ENCODE results near the gene ANKRD39. TPM values are rescaled to one million over a fixed set of nuclear protein-coding genes. Genes with fewer than 3 reads are reported as not detected.

ANKRD39 gene
- total RNA-seq, 2 donors from 2014 or later: 8.4 to 18.0 TPM

- Histone ChIP-seq H3K9me3 (no peaks in the 10 kb centered on the region), H3K36me3 (peaks cover 26% of the 10 kb centered on the region), H3K27me3 (replicated peaks; ENCODE audit: insufficient read depth) (no peaks in the 10 kb centered on the region), H3K27ac (no peak overlapping the region), H3K4me3 (no peak overlapping the region), H3K4me1 (ENCODE audit: control insufficient read depth in 1 of 2, low read depth in 2 of 2) (peaks cover 18 to 35% of the 10 kb centered on the region in 2 donors)
- no peak for TF ChIP-seq CTCF (IDR thresholded peaks at IDR 0.05)
- no peak for DNase-seq (ENCODE audit: low spot score)
- no peak for ATAC-seq (ENCODE audit: insufficient number of reproducible peaks, low FRiP score, low read depth)
These were observed 34.6 kb downstream of the ANKRD39 start for GRCh38 chr2:96823198-96823597.

GRCh38 chr2:96822786-96823185 lies 35.0 kb downstream of the ANKRD39 start:
- peaks cover 22 to 39% of the 10 kb centered on the region in 2 donors for H3K4me1 ChIP-seq (ENCODE audit: control insufficient read depth in 1 of 2, low read depth in 2 of 2)
- H3K27me3 ChIP-seq (replicated peaks; ENCODE audit: insufficient read depth): no peaks in the 10 kb centered on the region
- no peaks in the 10 kb centered on the region for H3K9me3 ChIP-seq
- no peak for TF ChIP-seq CTCF (IDR thresholded peaks at IDR 0.05)
- H3K36me3 ChIP-seq: peaks cover 22% of the 10 kb centered on the region
- ATAC-seq (ENCODE audit: insufficient number of reproducible peaks, low FRiP score, low read depth) (no peak), DNase-seq (ENCODE audit: low spot score) (no peak)
- H3K27ac ChIP-seq: no peak overlapping the region
- no peak overlapping the region for H3K4me3 ChIP-seq

- no peaks in the 10 kb centered on the region for H3K27me3 ChIP-seq (replicated peaks; ENCODE audit: insufficient read depth)
- H3K36me3 ChIP-seq: peaks cover 12% of the 10 kb centered on the region
- no peaks in the 10 kb centered on the region for H3K9me3 ChIP-seq
- no peak overlapping the region for H3K27ac ChIP-seq
- no peak overlapping the region for H3K4me3 ChIP-seq
- H3K4me1 ChIP-seq (ENCODE audit: control insufficient read depth in 1 of 2, low read depth in 2 of 2): peaks cover 28 to 47% of the 10 kb centered on the region in 2 donors
- TF ChIP-seq CTCF (IDR thresholded peaks at IDR 0.05): no peak
- DNase-seq (ENCODE audit: low spot score) (no peak), ATAC-seq (ENCODE audit: insufficient number of reproducible peaks, low FRiP score, low read depth) (no peak)
These were observed 36.6 kb downstream of the ANKRD39 start for GRCh38 chr2:96821113-96821675.

GRCh38 chr2:96819876-96820511 lies 37.8 kb downstream of the ANKRD39 start:
- DNase-seq (ENCODE audit: low spot score) (no peak), ATAC-seq (ENCODE audit: insufficient number of reproducible peaks, low FRiP score, low read depth) (no peak)
- Histone ChIP-seq H3K4me3 (no peak overlapping the region), H3K36me3 (peaks cover 6% of the 10 kb centered on the region), H3K9me3 (no peaks in the 10 kb centered on the region), H3K27ac (no peak overlapping the region), H3K4me1 (ENCODE audit: control insufficient read depth in 1 of 2, low read depth in 2 of 2) (peaks cover 28 to 51% of the 10 kb centered on the region in 2 donors), H3K27me3 (replicated peaks; ENCODE audit: insufficient read depth) (no peaks in the 10 kb centered on the region)
- no peak for TF ChIP-seq CTCF (IDR thresholded peaks at IDR 0.05)

- no peaks in the 10 kb centered on the region for H3K9me3 ChIP-seq
- H3K27ac ChIP-seq: no peak overlapping the region
- no peaks in the 10 kb centered on the region for H3K36me3 ChIP-seq
- peaks cover 28 to 50% of the 10 kb centered on the region in 2 donors for H3K4me1 ChIP-seq (ENCODE audit: control insufficient read depth in 1 of 2, low read depth in 2 of 2)
- ATAC-seq (ENCODE audit: insufficient number of reproducible peaks, low FRiP score, low read depth) (no peak), DNase-seq (ENCODE audit: low spot score) (no peak)
- H3K4me3 ChIP-seq: peak overlapping the region; percentile 29
- TF ChIP-seq CTCF (IDR thresholded peaks at IDR 0.05): no peak
- no peaks in the 10 kb centered on the region for H3K27me3 ChIP-seq (replicated peaks; ENCODE audit: insufficient read depth)
These were observed 38.5 kb downstream of the ANKRD39 start for GRCh38 chr2:96819128-96819875.
